Prostate gland (tissue), 2 donors: ENCODE measurements around the gene SKAP1.

Experiments used
- CTCF ChIP-seq, 4 experiments: fragments of 200-600 bp in 2 of 4; fragments of 450-650 bp in 2 of 4; sonication (generic) in 2 of 4; IDR thresholded peaks; 1 replicate in 3 of 4; 2 replicates in 1 of 4; pipeline ENCODE4 v1.5.1; 2016 to 2019; ENCODE audit warnings: antibody characterized with exemption in 4 of 4, mild to moderate bottlenecking in 2 of 4, moderate library complexity in 2 of 4
- POLR2AphosphoS5 ChIP-seq: sonication (generic); formaldehyde crosslinking; IDR thresholded peaks from one replicate; pipeline ENCODE4 v1.6.1; 2017; ENCODE audit warnings: antibody characterized with exemption

DNA sequence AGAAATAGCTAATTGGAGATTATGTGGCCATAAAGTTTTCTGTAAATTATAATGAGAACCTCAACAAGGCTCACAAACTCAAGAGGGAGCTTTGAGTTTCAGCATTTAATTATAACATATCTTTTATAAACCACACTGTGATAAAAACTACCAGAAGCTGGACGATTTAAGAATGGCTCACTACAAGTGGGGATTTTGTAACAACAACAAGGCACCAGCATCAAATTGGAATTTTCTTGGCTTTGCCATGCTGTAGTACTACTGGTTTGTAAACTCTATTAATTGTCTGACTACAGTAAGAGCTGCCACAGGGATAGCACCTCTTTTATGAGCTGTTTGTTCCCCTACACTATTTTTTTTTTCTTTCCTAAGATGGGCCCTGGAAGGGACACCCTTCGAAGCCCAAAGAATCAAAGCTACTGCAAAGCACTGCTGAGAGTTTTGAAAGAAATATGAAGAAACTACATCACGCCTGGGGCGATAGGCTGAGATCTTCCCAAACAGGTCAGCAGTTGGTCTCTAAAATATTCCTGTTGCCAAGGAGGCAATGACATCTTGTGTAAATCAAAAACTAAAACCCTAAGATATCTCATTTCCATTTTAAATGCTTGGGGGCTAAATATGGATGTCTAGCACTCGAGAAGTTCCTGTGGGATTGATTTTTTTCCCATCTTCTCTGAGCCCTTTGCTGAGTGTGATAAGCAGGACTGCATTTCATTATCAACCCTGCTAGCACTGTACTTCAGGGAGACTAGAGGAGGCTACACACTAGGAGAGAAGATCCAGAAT is 40.9 kb downstream of the SKAP1 start:
- TF ChIP-seq CTCF (IDR thresholded peaks at IDR 0.05) (no peak), POLR2AphosphoS5 (no peak)
